Left forelimb (tissue), 1 donor: ENCODE measurements around the gene PTGER2.

ENCODE experiments used
- DNase-seq: peaks from one replicate; pipeline ENCODE4 v3.0.0-alpha.2; 2018; ENCODE audit warnings: low spot score

The PTGER2 gene

GRCh38 chr14:52313903-52314594, at the start of gene PTGER2:
PTGER2 (plus strand) TSS chr14:52314312; CDS start chr14:52314549, 237 bp downstream.
- DNase-seq, result peak; percentile 83

- DNase-seq, result no peak
These were observed 48.9 kb upstream of the PTGER2 start for GRCh38 chr14:52265253-52265652.

- no peak for DNase-seq
These were observed 47.9 kb upstream of the PTGER2 start for GRCh38 chr14:52266179-52266578.

DNA sequence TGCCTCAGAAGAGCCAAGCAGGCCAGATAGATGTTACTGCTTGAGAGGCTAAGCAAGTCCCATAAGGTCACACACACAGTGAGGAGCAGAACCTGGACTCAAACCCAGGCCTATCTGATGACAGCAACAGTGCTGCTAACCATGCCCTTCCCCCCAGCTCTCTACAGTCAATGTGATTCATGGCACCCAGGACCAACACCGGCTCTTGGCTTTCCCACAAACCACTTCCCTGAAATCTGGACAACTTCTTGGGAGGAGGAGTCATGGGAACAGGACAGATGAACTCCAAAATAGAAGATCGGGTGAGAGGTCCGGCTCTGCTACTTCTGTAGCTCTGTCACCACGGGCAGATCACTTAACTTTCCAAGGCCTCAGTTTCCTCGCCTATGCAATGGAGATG, 47.3 kb upstream of the PTGER2 start:
- no peak for DNase-seq

DNA sequence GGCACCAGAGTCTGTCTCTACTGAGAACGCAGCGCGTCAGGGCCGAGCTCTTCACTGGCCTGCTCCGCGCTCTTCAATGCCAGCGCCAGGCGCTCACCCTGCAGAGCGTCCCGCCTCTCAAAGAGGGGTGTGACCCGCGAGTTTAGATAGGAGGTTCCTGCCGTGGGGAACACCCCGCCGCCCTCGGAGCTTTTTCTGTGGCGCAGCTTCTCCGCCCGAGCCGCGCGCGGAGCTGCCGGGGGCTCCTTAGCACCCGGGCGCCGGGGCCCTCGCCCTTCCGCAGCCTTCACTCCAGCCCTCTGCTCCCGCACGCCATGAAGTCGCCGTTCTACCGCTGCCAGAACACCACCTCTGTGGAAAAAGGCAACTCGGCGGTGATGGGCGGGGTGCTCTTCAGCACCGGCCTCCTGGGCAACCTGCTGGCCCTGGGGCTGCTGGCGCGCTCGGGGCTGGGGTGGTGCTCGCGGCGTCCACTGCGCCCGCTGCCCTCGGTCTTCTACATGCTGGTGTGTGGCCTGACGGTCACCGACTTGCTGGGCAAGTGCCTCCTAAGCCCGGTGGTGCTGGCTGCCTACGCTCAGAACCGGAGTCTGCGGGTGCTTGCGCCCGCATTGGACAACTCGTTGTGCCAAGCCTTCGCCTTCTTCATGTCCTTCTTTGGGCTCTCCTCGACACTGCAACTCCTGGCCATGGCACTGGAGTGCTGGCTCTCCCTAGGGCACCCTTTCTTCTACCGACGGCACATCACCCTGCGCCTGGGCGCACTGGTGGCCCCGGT, 46.4 kb upstream of the PTGER2 start, which contains the start of gene PTGDR:
TSS of gene PTGDR (plus strand) at position 198 of the 778 bp plus-strand sequence. CDS start at position 315, 117 bp downstream.
- DNase-seq, result no peak

DNA sequence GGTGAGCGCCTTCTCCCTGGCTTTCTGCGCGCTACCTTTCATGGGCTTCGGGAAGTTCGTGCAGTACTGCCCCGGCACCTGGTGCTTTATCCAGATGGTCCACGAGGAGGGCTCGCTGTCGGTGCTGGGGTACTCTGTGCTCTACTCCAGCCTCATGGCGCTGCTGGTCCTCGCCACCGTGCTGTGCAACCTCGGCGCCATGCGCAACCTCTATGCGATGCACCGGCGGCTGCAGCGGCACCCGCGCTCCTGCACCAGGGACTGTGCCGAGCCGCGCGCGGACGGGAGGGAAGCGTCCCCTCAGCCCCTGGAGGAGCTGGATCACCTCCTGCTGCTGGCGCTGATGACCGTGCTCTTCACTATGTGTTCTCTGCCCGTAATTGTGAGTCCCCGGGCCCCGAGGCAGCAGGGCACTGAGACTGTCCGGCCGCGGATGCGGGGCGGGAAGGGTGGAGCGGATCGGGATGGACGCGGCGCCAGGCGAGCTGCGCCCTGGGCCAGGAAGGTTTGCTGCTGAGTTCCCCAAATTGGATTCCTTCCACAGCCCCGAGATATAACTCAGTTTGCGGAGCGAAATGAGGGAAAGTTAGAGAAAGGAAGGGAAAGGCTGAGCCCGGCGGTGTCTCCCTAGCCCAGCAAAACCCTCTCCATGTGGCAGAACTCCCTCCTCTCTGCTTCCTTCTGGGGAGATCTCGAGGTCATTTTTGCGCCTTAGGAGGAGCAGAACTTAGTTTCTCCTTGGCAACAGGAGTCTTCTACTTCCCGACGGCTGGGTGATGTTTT, 45.6 kb upstream of the PTGER2 start:
- no peak for DNase-seq

DNA sequence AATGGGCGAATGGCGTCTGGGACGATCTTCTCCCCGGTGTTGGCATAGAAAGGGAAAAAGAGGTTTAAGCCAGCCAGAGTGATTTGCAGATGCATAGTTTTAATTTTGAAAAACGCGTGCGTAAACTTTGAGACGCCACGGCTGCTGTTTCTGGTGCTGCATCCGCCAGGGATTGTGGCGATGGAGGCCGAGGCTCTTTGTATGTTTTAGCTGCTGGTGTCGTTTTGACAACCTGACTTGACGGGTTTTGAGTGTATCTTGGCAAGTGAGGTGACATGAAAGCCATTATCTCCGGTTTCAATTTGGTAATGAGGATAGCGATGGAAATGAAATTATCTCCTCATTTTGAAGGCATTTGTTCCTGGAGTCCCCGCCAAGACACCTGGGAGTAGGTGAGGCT, 45.0 kb upstream of the PTGER2 start:
- DNase-seq, result no peak

DNA sequence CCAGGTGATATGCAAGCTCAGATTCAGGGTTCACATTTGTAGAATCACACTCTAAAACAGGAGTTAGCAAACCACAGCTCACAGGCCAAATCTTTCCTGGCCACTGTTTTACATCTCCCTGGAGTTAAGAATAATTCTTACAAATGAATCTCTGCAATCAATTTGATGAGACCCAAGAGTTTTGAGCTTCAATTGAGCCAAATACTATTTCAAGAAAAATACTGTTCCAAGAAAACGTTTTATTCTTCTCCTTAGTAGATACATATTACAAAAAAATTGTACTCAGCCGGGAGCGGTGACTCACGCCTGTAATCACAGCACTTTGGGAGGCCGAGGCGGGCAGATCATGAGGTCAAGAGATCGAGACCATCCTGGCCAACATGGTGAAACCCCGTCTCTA, 44.1 kb upstream of the PTGER2 start:
- DNase-seq, result no peak

GRCh38 chr14:52271538-52271937, 42.6 kb upstream of the PTGER2 start:
- DNase-seq, result no peak

- DNase-seq, result no peak
These were observed 41.7 kb upstream of the PTGER2 start for GRCh38 chr14:52272375-52272774.

GRCh38 chr14:52275372-52275771, 38.7 kb upstream of the PTGER2 start:
- no peak for DNase-seq

DNA sequence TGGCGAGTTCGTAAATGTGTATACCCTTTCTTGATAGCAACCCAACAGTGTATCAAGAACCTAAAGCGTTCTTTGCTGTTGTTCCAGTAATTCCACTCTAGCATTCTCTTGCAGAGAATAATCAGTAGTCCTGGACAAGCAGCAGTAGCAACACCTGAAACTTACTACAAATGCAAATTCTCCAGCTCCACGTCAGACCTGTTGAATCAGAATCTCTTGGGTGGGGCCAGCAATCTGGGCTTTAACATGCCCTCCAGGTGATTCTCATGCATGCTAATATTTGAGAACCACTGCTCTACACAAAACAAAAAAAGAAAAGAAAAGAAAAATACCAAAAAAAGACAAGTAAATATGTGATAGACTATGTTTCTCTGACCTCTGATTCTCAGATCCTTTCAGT, 36.6 kb upstream of the PTGER2 start:
- no peak for DNase-seq

DNA sequence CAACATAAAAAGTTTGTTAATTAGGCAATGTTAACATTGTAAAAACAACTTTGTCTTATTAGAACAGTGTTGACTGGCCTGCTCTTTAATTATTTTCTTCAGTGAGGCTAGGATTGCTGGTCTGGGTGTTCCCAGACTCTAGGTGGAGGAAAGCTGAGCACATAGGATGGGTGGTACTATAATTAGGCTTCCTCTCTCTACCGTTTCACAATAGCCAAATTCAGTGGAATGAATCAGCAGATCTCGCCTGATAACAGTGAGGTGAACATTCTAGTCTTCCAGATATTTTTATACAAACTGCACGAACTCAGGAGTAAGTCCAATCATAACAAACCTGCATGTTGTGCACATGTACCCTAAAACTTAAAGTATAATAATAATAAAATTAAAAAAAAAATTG, 34.7 kb upstream of the PTGER2 start:
- DNase-seq, result no peak

DNA sequence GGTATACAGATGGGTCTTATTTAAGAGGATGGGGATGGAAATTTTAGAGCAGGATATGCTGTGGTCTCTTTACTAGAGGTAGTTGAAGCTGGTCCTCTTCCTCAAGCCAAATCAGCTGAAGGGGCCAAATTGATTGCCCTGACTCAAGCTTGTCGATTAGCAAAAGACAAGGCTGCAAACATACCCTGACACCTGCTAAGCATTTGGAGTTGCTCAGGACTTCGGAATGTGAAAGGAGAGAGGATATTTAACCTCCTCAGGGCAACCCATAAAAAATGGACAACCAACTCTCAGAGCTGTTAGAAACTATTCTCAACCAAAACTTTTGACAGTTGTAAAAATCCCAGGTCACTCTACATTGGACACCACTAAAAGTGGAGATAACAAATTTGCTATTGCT, 31.0 kb upstream of the PTGER2 start:
- no peak for DNase-seq

GRCh38 chr14:52286661-52287649, 27.2 kb upstream of the PTGER2 start:
- DNase-seq, result no peak

- no peak for DNase-seq
These were observed 17.7 kb upstream of the PTGER2 start for GRCh38 chr14:52296378-52296777.

- DNase-seq, result no peak
These were observed 15.3 kb upstream of the PTGER2 start for GRCh38 chr14:52298795-52299194.

- DNase-seq, result no peak
These were observed 14.3 kb upstream of the PTGER2 start for GRCh38 chr14:52299692-52300278.

DNA sequence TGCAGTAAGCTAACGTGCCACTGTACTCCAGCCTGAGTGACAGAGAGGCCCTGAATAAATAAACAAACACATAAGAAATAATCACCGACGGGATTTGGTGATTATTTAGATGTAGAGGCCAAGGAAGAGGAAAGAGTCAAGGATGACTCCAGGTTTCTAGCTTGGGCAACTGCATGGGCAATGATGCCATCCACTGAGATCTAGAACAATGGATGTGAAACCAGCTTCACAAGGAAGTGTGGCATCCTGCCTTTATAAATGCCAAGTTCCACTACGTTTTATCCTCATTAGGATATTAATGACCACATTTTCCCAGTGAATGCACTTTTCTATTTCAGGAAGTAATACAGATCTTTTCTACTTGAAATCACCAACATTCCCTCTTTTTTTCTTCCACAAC, 10.9 kb upstream of the PTGER2 start:
- no peak for DNase-seq

- DNase-seq, result no peak
These were observed 9.7 kb upstream of the PTGER2 start for GRCh38 chr14:52304248-52304904.

DNA sequence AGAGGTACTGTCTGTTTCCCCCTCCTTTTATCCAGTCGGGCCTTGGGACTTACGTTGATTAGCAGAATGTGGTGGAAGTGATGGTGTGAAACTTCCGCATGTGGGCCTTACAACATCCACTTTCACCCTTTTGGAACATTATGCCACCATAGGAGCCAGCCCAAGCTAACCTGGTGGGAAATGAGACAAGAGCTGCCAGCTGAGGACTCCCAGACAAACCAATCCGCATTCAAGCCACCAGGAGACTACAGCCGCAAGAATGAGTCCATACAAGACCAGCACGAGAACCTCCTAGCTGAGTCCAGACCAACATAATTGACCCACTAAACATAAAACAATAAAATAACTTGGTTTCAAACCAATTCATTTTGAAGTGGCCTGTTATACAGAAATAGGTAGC, 9.1 kb upstream of the PTGER2 start:
- no peak for DNase-seq
